ENCODE data around the gene CHD9.

GRCh38 chr16:53201900-53202299, 147.1 kb downstream of the CHD9 start:
- no peak for TF ChIP-seq CREB5 (CRISPR knock-in tag; IDR thresholded peaks at IDR 0.05; ENCODE audit: low read depth)
- TF ChIP-seq TSHZ2 (CRISPR knock-in tag; IDR thresholded peaks at IDR 0.05): no peak
- no peak for TF ChIP-seq PATZ1 (CRISPR knock-in tag; IDR thresholded peaks at IDR 0.05; ENCODE audit: borderline replicate concordance)
- no peak for TF ChIP-seq RARB (CRISPR knock-in tag; IDR thresholded peaks at IDR 0.05)
- no peak for TF ChIP-seq OSR1 (CRISPR knock-in tag; IDR thresholded peaks at IDR 0.05)
- no peak for TF ChIP-seq ZC3H10 (CRISPR knock-in tag; IDR thresholded peaks at IDR 0.05)
- TF ChIP-seq BACH2 (CRISPR knock-in tag; IDR thresholded peaks at IDR 0.05; ENCODE audit: borderline replicate concordance): no peak
- no peak for TF ChIP-seq ZFP30 (CRISPR knock-in tag; IDR thresholded peaks at IDR 0.05)

All from SK-N-SH treated with all-trans-retinoic acid at 6 μM for 48 hours (cell line).